Measurements from ENCODE around the gene PRRT3.
"Not testable (repeated sequence)": the region's sequence is repeated elsewhere in the genome, so short reads cannot be mapped to it uniquely, and the experiment has no call there.

PRRT3 gene

DNA sequence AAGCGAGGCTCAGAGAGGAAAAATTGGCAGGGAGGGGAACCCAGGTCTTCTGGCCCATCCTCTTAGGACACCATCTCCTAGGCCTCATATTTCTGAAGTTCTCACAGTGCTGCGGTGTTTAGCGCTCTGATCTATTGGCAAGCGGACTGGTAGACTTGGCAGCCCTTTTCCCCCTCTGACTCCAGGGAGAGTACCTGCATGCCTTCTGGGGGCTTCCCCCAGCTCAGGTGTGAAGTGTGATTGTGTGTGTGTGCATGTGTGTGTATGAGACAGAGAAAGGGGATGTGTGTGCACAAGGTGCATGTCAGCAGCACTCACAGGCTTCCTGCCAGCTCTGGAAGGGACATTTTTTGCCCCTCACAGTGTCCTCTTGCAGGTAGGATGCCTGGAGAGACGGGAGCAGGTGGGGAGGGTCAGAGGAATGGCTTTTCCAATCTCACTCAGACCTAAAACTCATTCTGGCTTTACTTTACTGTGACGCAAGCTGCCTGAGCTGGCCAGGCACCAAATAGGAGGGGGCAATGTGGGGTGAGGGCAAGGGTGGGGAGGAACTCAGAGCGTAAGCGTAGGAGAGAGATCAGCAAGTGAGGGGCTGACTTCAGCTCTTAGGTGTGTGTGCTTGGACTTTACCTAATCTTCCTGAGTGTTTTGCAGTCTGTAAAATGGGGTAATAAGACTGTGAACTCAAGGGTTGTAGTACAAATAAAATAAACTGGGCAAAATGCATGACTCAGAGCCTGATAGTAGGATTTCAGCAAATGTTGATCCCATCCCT lies 53.6 kb downstream of the PRRT3 start:
- DNase-seq (ENCODE audit: low spot score), result no peak

DNA sequence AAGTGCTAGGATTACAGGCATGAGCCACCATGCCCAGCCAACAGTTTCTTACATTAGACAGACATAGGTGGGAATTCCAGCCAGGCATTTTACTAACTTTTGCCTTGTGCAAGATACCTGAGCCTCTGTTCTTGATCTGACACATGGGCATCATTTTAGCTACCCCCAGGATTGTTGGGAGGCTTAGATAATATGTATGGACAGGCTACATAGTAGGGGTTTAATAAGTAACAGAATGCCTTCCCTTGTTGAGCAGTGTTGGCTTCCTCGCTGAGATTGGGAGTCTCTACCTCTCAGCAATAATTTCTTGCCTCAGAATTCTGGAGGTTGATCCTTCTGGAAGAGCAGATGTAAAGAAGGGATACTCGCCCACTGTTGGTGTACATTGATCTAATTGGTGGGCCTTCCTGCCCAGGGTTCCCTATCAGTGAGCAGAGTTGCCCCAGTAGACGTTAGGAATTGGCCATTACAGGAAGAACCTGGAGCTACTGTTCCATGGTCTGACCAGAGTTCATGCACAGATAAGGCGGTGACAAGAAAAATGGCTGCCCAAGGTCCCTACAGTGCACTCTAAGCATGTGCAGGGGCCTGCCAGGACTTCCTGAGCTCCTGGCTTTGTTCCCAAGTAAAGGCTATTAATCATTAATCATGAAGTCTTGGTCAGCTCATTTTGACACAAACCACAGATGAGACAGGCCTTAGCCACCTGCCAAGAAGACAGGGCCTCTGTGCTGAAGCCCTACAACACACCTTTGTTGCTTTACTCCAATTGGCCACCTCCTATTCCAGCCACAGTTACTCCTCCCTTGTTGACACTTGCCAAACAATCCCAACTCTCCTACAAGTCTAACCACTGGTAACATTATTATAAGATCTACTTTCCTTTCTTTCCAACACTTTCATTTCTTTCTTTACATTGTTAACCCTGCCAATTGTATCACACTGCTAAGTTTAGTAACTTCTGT lies 54.5 kb downstream of the PRRT3 start:
- no peak for DNase-seq (ENCODE audit: low spot score)

DNA sequence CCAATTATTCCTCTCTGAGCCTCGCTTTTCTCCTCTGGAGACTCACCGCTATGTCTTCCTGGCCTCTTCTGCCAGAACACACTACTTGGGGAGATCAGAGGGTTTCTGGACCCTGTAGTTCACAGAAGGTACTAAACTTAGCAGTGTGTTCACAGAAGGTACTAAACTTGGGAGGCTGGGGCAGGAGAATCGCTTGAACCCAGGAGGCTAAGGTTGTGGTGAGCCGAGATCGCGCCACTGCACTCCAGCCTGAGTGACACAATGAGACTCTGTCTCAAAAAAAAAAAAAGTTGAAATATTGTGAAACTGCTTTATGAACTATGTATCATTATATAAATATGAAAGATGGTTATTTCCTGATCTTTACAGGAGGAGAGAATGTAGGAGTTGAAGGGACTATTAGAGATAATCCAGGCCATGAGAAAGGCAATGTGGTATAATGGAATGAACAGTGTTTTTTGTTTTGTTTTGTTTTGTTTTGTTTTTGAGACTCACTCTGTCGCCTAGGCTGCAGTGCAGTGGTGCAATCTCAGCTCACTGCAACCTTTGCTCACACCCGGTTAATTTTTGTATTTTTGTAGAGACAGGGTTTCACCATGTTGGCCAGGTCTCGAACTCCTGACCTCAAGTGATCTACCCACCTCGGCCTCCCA lies 55.3 kb downstream of the PRRT3 start:
- DNase-seq (ENCODE audit: low spot score), result not testable (repeated sequence)

DNA sequence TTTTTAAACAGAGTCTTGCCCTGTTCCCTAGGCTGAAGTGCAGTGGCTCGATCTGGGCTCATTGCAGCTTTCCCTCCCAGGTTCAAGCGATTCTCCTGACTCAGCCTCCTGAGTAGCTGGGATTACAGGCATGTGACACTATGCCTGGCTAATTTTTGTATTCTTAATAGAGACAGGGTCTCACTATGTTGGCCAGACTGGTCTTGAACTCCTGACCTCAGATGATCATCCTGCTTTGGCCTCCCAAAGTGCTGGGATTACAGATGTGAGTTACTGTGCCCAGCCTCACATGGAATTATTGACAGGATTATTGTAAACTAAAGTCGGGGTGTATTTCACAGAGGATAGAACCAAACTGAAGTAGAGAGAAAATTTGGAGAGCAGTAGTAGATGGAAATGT lies 56.5 kb downstream of the PRRT3 start:
- not testable (repeated sequence) for DNase-seq (ENCODE audit: low spot score)

Measured in GM03348 (cell line).